Endothelial cell of umbilical vein (primary cell): Measurements from ENCODE around the gene IPO11. TPM values are rescaled to one million over a fixed set of nuclear protein-coding genes. Genes with fewer than 3 reads are reported as not detected.

Experiments used
- BruUV-seq: library from RNA; stranded (reverse); fragments of 400-500 nt; replicated peaks from 2 replicates; lab custom pipeline; 2021; lab: Mats Ljungman, UMichigan
- CTCF ChIA-PET: fragments of 300-600, 350-600 bp; sonication (Branson Sonifier 250); formaldehyde crosslinking; loops from one replicate; lab custom pipeline; 2021; ENCODE audit warnings: antibody characterized with exemption, inconsistent platforms; lab: Charles Lee
- POLR2A ChIA-PET: fragments of 300-600, 350-600 bp; sonication (Branson Sonifier 250); formaldehyde crosslinking; loops from one replicate; lab custom pipeline; 2021; ENCODE audit warnings: antibody characterized with exemption, inconsistent platforms; lab: Charles Lee
- DNase-seq: peaks from one replicate; pipeline ENCODE4 v3.0.0-alpha.2; 2011; ENCODE audit warnings: low read depth, low spot score
- FAIRE-seq: peaks from 2 replicates; lab custom pipeline; 2011; peaks lifted over from hg19 to GRCh38; lab: Jason Lieb, UNC
- H2AFZ ChIP-seq: 2 replicates; pipeline ENCODE4 v1.6.0; 2012; ENCODE audit warnings: low read depth, low read length, control low read depth, inconsistent platforms
- H3K27ac ChIP-seq: 2 replicates; pipeline ENCODE4 v1.5.1; 2011; ENCODE audit warnings: low read depth, mild to moderate bottlenecking, control low read depth, low read length, moderate library complexity; ENCODE audit not compliant: insufficient read depth
- H3K27me3 ChIP-seq, 2 experiments: 2 replicates each; pipeline versions ENCODE4 v1.6.0 to v1.6.1; 2011; ENCODE audit warnings: low read length in 2 of 2, mixed read lengths in 1 of 2; ENCODE audit not compliant: control insufficient read depth in 2 of 2, insufficient read depth in 2 of 2
- H3K36me3 ChIP-seq, 2 experiments: 2 replicates in 1 of 2; 3 replicates in 1 of 2; pipeline ENCODE4 v1.5.1; 2011; ENCODE audit warnings: low read length in 2 of 2, mild to moderate bottlenecking in 1 of 2, moderate library complexity in 1 of 2; ENCODE audit not compliant: control insufficient read depth in 2 of 2, insufficient read depth in 2 of 2; ENCODE audit errors: extremely low read depth in 1 of 2
- H3K4me1 ChIP-seq: 3 replicates; pipeline ENCODE4 v1.5.1; 2011; ENCODE audit warnings: mild to moderate bottlenecking, low read length; ENCODE audit not compliant: control insufficient read depth, insufficient read depth; ENCODE audit errors: extremely low read depth
- H3K4me2 ChIP-seq: 2 replicates; pipeline ENCODE4 v1.6.1; 2011; ENCODE audit warnings: low read length, control low read depth, mixed read lengths; ENCODE audit not compliant: insufficient read depth
- H3K4me3 ChIP-seq, 3 experiments: fragments of 200-600 bp in 1 of 3; sonication (generic), shearing (Covaris generic) in 1 of 3; replicated peaks in 1 of 3; 2 replicates each; pipeline ENCODE4 v1.5.1; 2011 to 2016; ENCODE audit warnings: control low read depth in 3 of 3, low read length in 3 of 3, mild to moderate bottlenecking in 2 of 3, inconsistent platforms in 1 of 3, low read depth in 1 of 3, moderate library complexity in 1 of 3; ENCODE audit not compliant: insufficient read depth in 1 of 3
- H3K79me2 ChIP-seq: 2 replicates; pipeline ENCODE4 v1.6.0; 2012; ENCODE audit warnings: low read length, inconsistent platforms; ENCODE audit not compliant: control insufficient read depth, insufficient read depth
- H3K9ac ChIP-seq: replicated peaks from 2 replicates; pipeline ENCODE3; 2011; ENCODE audit warnings: low read length, control low read depth; ENCODE audit not compliant: insufficient read depth; ENCODE audit errors: extremely low read depth
- H3K9me1 ChIP-seq: replicated peaks from 3 replicates; pipeline ENCODE4 v1.6.0; 2011; ENCODE audit warnings: mild to moderate bottlenecking, low read length; ENCODE audit not compliant: control insufficient read depth, insufficient read depth; ENCODE audit errors: extremely low read depth
- H3K9me3 ChIP-seq: replicated peaks from 2 replicates; pipeline ENCODE4 v1.5.1; 2012; ENCODE audit warnings: low read length, inconsistent platforms; ENCODE audit not compliant: control insufficient read depth, insufficient read depth
- H4K20me1 ChIP-seq: replicated peaks from 2 replicates; pipeline ENCODE3; 2011; ENCODE audit warnings: mild to moderate bottlenecking, low read length; ENCODE audit not compliant: control insufficient read depth, insufficient read depth; ENCODE audit errors: extremely low read depth
- CTCF ChIP-seq, 2 donors: IDR thresholded peaks; 1 replicate in 1 of 2; 2 replicates in 1 of 2; pipeline ENCODE4 v1.5.1; 2011; ENCODE audit warnings: low read length in 2 of 2, mild to moderate bottlenecking in 2 of 2, moderate library complexity in 2 of 2, control low read depth in 1 of 2, inconsistent platforms in 1 of 2, low read depth in 1 of 2; ENCODE audit not compliant: insufficient read depth in 1 of 2; ENCODE audit errors: extremely low read depth in 1 of 2
- EZH2 ChIP-seq: IDR thresholded peaks from 2 replicates; pipeline ENCODE4 v1.6.1; 2012; ENCODE audit warnings: borderline replicate concordance, low read depth, mild to moderate bottlenecking, moderate library complexity, low read length, inconsistent platforms; ENCODE audit not compliant: severe bottlenecking
- FOS ChIP-seq: IDR thresholded peaks from 2 replicates; pipeline ENCODE4 v1.6.1; 2011; ENCODE audit warnings: mild to moderate bottlenecking, low read length, moderate library complexity, borderline replicate concordance; ENCODE audit not compliant: insufficient read depth
- GATA2 ChIP-seq: IDR thresholded peaks from 2 replicates; pipeline ENCODE4 v1.7.0; 2011; ENCODE audit warnings: low read depth, mild to moderate bottlenecking, moderate library complexity, mixed read lengths, low read length; ENCODE audit not compliant: insufficient read length, insufficient read depth
- JUN ChIP-seq: IDR thresholded peaks from 2 replicates; pipeline ENCODE4 v1.6.1; 2011; ENCODE audit warnings: borderline replicate concordance, low read depth; ENCODE audit not compliant: insufficient read length, insufficient read depth
- MYC ChIP-seq: IDR thresholded peaks from one replicate; pipeline ENCODE4 v1.6.1; 2011; ENCODE audit warnings: mild to moderate bottlenecking, low read depth, low read length
- POLR2A ChIP-seq: IDR thresholded peaks from 2 replicates; pipeline ENCODE4 v1.6.1; 2012; ENCODE audit warnings: low read depth, mild to moderate bottlenecking, control low read depth, low read length
- POLR2AphosphoS5 ChIP-seq: IDR thresholded peaks from 2 replicates; pipeline ENCODE4 v1.6.1; 2012; ENCODE audit warnings: low read depth, mild to moderate bottlenecking, control low read depth, low read length, moderate library complexity; ENCODE audit not compliant: insufficient read depth
- dilution Hi-C: fragments of 300-500 bp; cut with MboI; formaldehyde crosslinking; loops from one replicate; pipeline ENCODE4 v1.15.0; 2019; ENCODE audit warnings: low sequenced_read_pairs; ENCODE audit not compliant: extremely low pct_ligation_motif_present
- intact Hi-C: fragments of 100-400 bp; cut with micrococcal nuclease; formaldehyde crosslinking; loops from one replicate; pipeline ENCODE4 v1.10.0; 2022
- polyA plus RNA-seq, 4 experiments: library from polyadenylated mRNA; depleted of rRNA in 3 of 4; stranded (reverse) in 3 of 4; unstranded in 1 of 4; fragments of >200 nt; gene quantifications; 2 replicates each; pipeline versions ENCODE4 v1.2.1 to v1.2.3, GENCODE V29; 2011 to 2012; ENCODE audit warnings: missing spikeins in 1 of 4
- total RNA-seq: library from RNA; stranded (reverse); gene quantifications from 2 replicates; pipeline ENCODE4 v1.2.3, GENCODE V29; 2021
- TF ChIP-seq, protein P1 (sequence below): IDR thresholded peaks from 2 replicates; pipeline ENCODE4 v1.6.1; 2011; ENCODE audit not compliant: insufficient read depth, insufficient read length

Gene IPO11
- total and polyA plus RNA-seq, 2 donors (not counting 3 experiments of a cell fraction or from before 2014, with no cell fraction given), result 38.5 to 80.9 TPM

GRCh38 chr5:62626534-62626933 is 214.0 kb downstream of the IPO11 start:
- H3K4me2 ChIP-seq, result no peak overlapping the region
- no peaks in the 10 kb centered on the region for H4K20me1 ChIP-seq
- no peak overlapping the region for H3K9ac ChIP-seq
- dilution Hi-C loops (no loop called here), intact Hi-C loops (loop anchor here (5.0 kb wide), 1 partner anchor 164 kb away; no protein-coding TSS in a partner anchor)
- BruUV-seq, result no TSS peak
- H3K36me3 ChIP-seq, result peaks cover 4 to 7% of the 10 kb centered on the region in 2 experiments
- H3K4me1 ChIP-seq, result no peaks in the 10 kb centered on the region
- H2AFZ ChIP-seq, result no peak overlapping the region
- no peak for TF ChIP-seq MYC
- no peak for TF ChIP-seq EZH2
- no peak for TF ChIP-seq POLR2A
- TF ChIP-seq GATA2, result no peak
- TF ChIP-seq JUN, result no peak
- no peak for TF ChIP-seq CTCF (IDR thresholded peaks at IDR 0.05; ENCODE audit: extremely low read depth in 1 of 2, insufficient read depth in 1 of 2, low read depth in 1 of 2, low read length in 2 of 2)
- TF ChIP-seq FOS, result no peak
- no peak for TF ChIP-seq POLR2AphosphoS5
- TF ChIP-seq, protein P1, sequence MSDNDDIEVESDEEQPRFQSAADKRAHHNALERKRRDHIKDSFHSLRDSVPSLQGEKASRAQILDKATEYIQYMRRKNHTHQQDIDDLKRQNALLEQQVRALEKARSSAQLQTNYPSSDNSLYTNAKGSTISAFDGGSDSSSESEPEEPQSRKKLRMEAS, result no peak
- ChIA-PET POLR2A (no interaction called here), CTCF (interaction anchor here (1.3 to 3.7 kb wide), 2 partner anchors 166 to 183 kb away, joined by 4 to 21 read pairs; no protein-coding TSS in a partner anchor)
- H3K79me2 ChIP-seq, result no peaks in the 10 kb centered on the region
- H3K27me3 ChIP-seq, result no peaks in the 10 kb centered on the region
- no peak overlapping the region for H3K27ac ChIP-seq
- no peaks in the 10 kb centered on the region for H3K9me1 ChIP-seq
- DNase-seq (no peak), FAIRE-seq (no peak)
- no peak overlapping the region for H3K4me3 ChIP-seq
- no peaks in the 10 kb centered on the region for H3K9me3 ChIP-seq
